ENCODE measurements around the gene CD274.
"Not testable (repeated sequence)": the region's sequence is repeated elsewhere in the genome, so short reads cannot be mapped to it uniquely, and the experiment has no call there.

The CD274 gene

GRCh38 chr9:5438301-5439162 is 11.8 kb upstream of the CD274 start:
- peak; percentile 43 for DNase-seq

DNA sequence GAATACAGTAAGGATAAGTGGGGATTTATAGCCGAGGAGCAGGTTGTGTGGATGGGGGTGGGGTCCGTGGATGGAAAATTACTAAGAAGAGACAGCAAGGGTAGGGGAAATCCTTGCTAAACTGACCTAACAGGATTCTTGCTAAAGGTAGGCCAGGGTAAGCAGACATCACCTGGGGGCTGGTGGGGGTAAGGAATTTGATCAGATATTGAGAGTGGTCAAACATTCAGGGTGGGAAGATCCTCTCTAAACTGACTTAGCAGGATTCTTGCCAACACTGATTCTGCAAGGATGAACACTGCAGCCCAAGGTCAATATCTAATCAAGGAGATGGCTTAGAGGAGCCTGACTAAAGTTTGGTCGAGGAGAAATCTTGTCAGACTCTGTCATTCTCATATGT is 9.9 kb upstream of the CD274 start:
- no peak for DNase-seq

DNA sequence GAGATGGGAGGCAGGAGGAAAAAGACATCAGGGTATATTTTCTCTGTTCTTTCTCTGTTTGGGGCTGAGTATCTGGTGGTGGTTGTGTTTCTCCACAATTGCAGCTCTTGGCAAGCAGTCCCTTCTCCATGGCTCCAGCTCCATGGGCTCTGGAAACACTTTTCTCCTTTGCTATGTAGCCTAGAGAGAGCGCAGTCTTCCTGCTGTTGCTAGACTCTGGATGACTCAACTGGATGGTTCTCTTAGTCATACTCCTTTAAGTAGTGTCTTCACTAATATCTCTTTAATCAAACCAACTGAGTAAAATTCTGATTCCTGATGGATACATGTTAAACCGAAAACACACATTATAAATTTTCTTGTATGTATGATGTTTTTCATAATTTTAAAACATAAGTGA is 9.3 kb upstream of the CD274 start:
- DNase-seq = no peak

GRCh38 chr9:5442400-5443011 is 7.8 kb upstream of the CD274 start:
- DNase-seq = no peak

DNA sequence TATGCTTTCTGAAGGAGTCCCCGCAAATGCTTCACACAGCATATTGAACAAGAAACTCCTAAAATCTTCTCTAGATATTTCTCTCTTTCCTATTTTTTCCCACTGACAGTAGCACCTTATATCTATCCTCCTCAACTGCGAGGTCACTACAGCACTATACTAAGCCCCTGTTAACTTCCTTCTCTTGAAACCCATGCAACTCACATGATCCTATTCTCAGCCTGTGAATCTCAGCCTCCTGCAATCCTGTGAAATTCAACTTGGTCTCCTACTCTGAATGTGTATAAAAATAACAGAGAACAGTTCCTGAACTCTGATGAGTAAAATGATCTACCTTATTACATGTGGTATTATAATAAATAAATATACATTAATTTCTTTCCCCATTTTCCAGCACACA is 6.5 kb upstream of the CD274 start:
- no peak for DNase-seq

GRCh38 chr9:5445096-5445495 is 5.2 kb upstream of the CD274 start:
- DNase-seq = not testable (repeated sequence)

DNA sequence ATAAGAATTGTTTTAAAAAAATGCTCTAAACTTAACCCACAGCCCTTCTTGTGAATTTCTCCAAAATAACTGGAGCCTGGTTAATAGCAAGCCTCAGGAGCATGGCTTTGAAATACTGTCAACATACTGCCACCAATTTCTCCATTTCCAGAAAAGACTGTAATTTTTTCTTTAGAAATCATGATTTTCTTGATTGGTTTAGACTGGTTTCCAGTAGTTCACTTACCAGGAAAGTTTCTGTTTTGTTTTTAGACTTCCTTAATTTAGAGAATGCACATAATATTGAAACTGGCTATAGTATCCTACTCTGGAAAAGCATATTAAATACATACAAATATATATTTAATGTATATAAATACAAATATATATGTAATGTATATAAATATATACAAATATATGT is 4.5 kb upstream of the CD274 start:
- DNase-seq = no peak

GRCh38 chr9:5446451-5447236 is 3.7 kb upstream of the CD274 start:
- no peak for DNase-seq

- no peak for DNase-seq
These were observed 3.0 kb upstream of the CD274 start for GRCh38 chr9:5447337-5447736.

DNA sequence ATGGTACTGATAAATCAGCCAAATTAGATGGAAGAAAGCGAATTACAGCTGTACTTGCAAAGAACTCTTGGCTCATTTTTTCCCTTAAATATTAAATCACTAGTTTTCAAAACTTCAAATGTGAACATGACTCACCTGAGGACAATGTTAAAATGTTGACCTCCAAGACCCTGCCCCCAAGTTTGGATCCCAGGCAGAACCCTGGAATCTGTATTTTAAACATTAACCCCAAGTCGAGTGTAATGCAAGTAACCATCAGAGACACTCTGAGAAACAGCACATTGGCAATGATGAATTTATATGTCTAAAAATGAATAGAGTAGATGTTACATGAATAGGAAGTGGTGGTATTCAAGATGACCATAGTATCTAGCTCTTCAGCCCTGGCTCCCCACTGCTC is 2.3 kb upstream of the CD274 start:
- DNase-seq = no peak

- no peak for DNase-seq
These were observed 1.6 kb upstream of the CD274 start for GRCh38 chr9:5448461-5449435.

DNA sequence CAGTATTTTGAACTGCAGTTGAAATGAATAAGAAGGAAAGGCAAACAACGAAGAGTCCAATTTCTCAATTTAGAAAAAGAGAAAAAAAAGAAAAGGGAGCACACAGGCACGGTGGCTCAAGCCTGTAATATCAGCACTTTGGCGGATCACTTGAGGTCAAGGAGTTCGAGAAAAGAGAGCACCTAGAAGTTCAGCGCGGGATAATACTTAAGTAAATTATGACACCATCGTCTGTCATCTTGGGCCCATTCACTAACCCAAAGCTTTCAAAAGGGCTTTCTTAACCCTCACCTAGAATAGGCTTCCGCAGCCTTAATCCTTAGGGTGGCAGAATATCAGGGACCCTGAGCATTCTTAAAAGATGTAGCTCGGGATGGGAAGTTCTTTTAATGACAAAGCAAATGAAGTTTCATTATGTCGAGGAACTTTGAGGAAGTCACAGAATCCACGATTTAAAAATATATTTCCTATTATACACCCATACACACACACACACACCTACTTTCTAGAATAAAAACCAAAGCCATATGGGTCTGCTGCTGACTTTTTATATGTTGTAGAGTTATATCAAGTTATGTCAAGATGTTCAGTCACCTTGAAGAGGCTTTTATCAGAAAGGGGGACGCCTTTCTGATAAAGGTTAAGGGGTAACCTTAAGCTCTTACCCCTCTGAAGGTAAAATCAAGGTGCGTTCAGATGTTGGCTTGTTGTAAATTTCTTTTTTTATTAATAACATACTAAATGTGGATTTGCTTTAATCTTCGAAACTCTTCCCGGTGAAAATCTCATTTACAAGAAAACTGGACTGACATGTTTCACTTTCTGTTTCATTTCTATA is 602 bp upstream of the CD274 start:
- no peak for DNase-seq

DNA sequence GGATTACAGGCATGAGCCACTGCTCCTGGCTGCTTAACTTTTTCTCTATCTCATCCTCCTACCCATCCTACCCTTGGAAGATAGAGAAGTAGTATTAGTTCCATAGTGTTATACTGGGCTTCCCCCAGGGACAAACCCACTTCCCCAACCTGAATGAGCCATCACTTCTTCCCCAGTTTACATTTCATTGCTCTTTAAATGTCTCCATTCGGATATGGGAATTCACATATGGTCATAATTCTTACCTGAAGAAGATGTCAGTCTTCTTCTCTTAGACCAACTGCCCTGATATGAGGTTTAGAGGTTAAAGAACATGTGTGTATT is 1.9 kb downstream of the CD274 start:
- DNase-seq = no peak

DNA sequence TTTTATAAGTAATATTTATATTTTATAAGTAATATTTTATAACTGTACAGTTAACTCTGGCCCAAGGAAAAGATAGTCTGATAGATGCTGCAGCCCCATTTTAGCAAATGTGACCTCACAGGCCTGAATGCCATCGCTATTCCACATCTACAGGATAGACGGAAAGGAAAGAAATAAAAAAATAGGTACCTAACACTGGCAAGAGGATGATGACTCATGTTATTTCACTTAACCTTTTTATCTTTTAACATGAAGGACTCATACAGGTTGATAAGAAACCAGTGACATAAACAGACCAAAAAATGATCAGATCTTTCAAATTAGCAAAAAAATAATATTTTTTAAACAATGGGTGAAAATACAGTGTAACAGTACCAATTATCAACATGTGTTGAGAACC is 2.7 kb downstream of the CD274 start:
- no peak for DNase-seq

DNA sequence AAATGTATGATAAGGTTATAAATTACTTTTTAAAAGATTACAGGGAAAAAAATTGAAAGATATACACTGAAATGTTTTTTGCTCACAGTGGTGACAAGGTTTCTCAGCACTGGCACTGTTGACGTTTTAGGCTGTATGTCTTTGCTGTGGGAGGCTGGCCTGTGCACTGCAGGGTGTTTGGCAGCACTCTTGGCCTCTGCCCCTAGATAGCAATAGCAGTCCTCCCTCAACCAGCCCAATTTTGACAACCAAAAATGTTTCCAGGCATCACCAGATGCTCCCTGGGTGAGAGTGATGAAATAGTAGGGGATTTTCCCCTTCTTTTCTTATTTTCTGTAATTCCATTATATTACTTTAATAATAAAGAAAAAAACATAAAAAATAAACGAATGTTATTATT is 3.3 kb downstream of the CD274 start:
- no peak for DNase-seq

DNA sequence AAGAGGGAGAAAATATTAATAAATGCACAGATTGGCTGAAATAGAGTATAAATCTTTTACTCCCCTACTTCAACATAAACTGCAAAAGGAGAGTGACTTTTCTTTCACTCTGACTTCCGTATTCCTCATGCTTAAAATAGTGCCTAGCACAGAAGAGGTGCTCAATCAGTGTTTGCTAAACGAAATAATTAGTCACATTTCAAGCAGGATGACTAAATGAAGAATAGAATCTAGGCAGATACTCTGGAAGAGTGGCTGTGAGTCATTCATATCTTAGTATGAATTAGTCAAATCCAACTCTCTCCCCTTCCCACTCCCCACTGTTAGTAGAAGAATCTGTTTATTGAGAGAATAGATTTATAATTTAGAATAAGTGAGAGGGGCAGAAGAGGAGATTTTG is 4.8 kb downstream of the CD274 start:
- no peak for DNase-seq

DNA sequence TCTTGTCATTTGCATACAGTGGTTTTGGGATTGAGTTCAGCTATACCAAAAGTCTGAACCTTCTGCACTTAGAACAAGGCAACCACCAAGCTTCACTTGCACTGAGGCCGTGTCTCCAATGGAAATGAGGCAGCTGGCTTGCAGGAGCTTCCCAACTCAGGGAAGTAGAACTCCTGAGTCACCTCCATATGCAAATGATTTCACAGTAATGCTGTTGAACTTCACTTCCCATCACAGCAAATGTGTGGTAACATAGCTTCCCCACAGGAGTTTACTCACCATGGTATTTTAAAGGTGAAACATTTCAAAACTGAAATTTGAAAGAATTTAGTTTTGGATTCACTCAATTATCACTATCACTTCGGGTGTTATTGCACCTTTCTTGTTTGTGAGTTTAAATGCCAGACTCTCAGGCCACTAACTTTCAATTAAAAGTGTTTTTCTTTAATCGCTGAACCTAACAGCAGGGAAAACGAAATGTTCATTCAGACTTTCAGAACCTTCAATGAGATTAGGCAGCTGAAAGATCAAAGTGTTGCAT is 9.0 kb downstream of the CD274 start:
- no peak for DNase-seq

- DNase-seq = no peak
These were observed 9.8 kb downstream of the CD274 start for GRCh38 chr9:5460157-5460556.

DNA sequence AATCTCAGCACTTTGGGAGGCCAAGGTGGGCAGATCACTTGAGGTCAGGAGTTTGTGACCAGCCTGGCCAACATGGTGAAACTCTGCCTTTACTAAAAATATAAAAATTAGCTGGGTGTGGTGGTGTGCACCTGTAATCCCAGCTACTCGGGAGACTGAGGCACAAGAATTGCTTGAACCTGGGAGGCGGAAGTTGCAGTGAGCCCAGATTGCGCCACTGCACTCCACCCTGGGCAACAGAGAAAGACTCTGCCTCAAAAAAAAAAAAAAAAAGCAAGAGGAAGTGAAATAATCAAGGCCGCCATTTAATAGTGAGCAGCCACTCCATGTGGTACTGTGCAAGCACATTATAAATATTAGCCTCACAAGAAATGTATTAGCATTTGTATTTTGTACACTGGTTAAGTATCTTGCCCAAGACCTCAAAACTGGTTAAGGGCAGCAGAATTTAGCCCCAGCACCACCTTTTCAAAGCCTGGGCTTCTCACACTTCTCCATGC is 14.5 kb downstream of the CD274 start:
- DNase-seq = not testable (repeated sequence)

DNA sequence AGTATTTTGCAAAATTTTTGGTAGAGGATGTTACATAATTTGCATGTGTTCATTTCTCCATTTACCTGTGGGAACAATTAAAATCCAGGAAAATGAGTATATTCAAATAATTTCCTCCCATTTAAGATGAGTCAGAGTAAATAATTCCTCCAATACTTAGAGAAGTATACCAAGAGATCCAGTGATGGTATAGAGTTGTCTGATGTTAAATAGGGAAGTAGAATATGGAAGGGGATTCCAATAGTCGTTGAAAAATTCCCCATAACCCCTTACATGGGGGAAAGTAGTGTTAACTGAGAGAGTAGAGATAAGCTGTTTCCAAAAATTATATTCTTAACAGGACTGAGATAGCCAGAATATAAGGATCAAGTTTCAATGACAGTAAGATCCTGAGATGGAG is 15.7 kb downstream of the CD274 start:
- DNase-seq = no peak

DNA sequence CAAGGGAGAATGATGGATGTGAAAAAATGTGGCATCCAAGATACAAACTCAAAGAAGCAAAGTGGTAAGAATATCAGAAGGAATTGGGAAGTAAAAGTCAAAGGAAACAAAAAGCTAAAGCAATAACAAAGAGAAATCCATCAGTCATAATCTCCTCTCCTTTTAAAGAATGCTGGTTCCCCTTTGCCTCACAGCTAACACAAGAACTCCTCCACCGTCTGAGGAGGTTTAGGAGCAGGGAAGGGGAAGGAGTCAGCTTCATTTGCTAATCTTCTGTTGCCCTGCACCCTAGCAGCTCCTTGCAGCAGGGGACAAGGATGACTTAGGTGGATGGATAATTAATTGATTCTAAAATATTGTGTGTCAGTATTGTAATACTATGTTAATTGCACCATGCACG is 16.4 kb downstream of the CD274 start:
- DNase-seq = no peak
